Activated effector memory CD4-positive, alpha-beta T cell treated with Interleukin-2 at 50 U/mL for 16 hours (primary cell): ENCODE data around the gene FUBP1.
"Not testable (repeated sequence)": the region's sequence is repeated elsewhere in the genome, so short reads cannot be mapped to it uniquely, and the experiment has no call there.

ENCODE experiments used
- DNase-seq: peaks from one replicate; pipeline ENCODE4 v3.0.0-alpha.2; 2020

Gene FUBP1

DNA sequence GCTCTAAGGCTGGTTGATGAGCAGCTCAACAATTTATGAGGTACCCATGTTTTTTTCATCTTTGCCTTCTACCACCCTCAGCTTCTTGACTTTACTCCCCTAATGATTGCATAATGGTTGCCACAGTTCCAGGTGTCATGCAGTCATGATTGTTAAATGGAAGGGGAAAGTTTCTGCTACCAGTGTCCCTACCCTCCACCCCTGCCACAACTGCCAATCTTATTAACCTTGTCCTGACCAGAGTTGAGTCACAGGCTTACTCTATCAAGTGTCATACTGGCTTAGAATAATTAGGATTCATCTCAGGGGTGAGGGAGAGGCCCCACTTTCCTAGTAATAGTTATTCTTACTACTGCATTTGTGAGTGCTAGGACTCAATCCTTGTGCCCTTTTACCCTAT lies 7.9 kb upstream of the FUBP1 start:
- no peak for DNase-seq

DNA sequence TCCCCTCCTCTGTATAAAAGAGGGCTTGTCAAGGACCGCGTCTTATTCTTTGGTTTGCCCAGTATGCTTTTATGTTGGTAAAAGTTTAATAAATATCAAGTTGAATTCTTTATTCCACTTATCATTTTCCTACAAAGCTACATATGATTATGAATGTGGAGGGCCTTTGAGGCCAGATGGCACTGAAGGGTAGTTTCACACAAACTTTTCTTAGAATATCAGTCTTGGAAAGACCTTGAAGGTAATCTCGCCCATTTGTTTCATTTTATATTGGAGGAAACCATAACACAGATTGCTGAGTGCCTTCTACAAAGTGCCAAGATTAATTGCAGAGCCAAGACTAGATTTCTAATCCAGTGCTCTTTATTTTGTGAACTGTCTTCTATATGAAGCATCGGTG lies 5.8 kb upstream of the FUBP1 start:
- DNase-seq = no peak

DNA sequence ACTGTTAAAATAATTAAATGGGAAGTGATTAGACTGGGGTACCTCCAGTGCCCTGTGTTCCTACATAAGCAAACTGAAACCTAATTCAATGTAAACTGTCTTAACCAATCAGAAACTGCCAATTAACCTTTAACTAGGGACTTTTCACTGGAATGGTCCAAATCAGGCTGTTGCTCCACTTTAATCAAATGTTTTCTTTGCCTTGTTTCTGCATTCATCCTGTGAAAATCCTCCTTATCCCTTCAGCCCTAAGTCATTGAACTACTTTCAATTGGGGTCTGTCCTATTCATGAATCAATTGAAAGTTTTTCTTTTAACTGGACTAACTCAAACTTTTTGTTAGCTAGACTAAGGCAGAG lies 5.1 kb upstream of the FUBP1 start:
- DNase-seq = no peak

DNA sequence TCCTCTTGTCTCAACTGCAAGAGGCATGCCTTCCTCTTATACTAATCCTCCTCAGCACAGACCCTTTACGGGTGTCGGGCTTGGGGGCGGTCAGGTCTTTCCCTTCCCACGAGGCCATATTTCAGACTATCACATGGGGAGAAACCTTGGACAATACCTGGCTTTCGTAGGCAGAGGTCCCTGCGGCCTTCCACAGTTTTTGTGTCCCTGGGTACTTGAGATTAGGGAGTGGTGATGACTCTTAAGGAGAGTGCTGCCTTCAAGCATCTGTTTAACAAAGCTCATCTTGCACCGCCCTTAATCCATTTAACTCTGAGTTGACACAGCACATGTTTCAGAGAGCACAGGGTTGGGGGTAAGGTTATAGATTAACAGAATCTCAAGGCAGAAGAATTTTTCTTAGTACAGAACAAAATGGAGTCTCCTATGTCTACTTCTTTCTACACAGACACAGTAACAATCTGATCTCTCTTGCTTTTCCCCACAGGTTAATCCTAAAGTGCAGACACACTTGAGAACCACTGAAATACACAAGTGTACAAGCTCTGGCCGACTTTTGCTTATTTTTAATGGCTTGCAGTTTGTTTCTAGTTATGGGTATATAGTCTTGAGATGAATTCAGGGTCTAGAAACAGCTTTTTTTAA lies 4.6 kb upstream of the FUBP1 start:
- not testable (repeated sequence) for DNase-seq

DNA sequence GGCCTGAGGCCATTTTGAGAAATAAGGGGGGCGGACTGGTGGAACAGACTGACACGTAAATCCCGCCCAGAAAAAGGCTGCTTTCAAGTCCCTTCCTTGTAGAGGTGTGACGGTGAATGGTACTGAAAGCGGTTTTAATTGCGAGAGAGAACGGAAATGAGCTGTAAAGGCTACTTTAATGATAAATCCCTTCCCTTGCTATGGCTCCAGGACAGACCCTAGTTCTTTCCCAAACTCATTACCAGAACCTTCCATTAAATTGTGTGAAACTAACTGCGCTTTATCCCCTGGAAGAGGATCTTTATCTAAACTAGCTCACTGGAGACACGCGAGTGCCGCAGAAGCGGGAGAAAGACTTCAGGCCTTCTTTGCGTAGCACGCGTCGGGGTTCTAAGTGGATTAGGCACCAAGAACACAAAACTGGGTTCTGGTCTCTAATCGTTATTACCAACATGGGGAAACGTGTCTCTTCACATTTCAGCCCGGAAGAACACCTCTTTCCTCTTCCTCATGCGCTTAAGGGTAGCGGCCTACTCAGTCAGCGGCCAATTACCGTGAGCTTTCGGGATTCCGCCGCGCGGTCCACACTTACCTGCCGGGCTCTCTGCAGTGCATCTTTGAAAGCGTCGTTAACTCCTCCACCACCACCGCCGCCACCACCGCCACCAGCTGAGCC lies 441 bp downstream of the FUBP1 start:
- DNase-seq = peak; percentile 50

DNA sequence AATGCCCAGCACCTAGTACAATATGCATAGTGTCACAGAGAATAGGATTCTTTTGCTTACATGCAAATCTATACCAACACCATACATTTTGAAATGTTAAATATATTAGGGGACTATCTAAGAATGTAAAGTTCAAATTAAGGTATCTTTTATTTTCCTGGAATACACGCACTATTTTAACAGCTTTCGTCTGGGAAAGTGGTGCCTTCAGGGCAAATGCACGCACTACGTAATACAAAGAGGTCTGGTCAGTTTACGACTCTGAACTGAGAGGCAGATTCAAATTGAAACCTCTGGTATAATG lies 931 bp downstream of the FUBP1 start:
- DNase-seq = no peak

DNA sequence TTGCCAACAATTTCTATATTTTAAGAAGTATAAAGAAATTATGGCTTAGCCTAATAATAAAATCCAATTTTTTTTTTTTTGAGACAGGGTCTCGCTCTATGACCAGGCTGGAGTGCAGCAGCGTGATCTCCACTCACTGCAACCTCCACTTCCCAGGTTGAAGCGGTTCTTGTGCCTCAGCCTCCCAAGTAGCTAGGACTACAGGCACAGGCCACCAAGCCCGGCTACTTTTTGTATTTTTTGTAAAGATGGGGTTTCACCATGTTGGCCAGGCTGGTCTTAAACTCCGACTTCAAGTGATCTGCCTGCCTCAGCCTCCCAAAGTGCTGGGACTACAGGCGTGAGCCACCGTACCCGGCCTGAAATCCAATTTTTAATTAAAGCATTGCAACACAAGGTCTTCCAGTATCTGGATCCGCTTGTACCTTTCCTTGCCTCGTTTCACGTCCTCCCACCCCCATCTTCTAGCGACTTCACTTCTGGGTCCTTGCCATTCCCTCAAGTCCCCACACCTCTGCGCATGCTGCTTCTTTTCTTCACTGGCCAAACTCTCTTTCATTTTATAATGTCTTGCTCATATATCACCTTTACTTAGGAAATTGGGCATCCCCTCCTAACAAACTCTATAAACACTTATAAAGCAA lies 2.3 kb downstream of the FUBP1 start:
- no peak for DNase-seq

DNA sequence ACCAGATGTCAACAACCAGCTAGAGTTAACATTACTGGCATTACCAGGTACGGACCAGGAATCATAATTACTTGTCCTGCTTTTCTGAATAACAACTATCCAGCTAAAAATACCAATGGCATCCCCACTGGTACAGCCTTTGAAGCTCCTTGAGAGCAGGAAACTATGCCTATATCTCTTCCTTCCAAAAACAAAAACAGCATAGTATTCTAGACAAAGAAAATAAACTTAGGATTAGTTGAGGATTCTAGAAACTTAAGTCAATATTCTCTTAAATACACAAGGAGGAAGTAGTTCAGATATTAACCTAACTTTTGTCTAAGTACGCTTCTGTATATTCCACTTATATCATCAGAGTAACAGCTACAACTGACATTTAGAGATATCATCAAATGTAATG lies 3.0 kb downstream of the FUBP1 start:
- no peak for DNase-seq

DNA sequence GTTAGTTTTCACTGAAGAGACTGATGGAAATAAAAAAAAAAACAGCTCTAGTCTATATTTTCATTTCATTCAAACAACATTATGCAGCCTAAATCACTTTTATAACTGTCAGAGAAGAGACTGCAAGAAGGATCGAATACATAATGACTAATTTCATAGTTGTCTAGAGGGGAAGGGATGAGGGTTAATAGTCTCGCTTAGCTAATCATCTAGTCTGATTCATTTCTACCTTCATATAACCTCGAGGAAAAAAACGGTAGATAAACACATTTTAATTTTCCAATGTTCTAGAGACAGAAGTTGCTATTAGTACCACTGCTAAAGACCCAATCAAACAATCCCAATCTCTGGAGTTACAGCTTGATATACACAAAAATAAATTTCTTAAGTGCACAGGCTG lies 3.5 kb downstream of the FUBP1 start:
- DNase-seq = no peak

DNA sequence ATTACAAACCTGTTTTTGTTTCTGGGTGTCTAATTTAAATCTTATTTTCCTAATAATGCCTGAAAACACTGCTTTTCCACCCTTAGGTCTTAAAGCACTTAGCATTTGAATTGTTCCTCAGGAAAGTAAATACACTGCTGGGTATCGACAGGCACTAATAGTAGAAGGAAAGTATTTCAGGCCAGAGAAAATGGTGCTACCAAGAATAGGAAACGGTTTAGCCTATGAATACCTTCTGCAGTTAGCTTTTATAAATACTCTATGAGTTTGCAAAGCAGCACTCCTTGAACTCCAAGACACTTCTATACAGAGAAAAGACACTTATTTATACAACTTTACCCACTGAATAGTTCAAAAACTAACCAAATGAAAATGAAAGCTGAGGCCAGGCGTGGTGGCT lies 6.8 kb downstream of the FUBP1 start:
- DNase-seq = no peak

DNA sequence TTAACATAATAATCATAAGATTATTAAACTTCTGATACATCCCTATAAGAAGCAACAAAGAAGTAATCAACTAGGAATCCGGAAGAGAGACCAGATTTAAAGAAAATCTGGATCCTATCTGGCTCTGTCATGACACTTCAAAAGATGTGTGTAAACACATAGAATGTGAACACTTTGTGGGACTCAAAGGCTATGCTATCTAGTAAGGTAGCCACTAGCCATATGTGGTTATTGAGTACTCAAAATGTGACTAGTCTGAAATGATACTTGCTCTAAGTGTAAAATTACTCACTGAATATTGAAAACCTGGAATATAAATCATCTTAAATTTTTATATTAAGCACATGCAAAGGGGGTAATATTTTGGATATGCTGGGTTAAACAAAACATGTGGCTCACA lies 8.7 kb downstream of the FUBP1 start:
- DNase-seq = no peak

DNA sequence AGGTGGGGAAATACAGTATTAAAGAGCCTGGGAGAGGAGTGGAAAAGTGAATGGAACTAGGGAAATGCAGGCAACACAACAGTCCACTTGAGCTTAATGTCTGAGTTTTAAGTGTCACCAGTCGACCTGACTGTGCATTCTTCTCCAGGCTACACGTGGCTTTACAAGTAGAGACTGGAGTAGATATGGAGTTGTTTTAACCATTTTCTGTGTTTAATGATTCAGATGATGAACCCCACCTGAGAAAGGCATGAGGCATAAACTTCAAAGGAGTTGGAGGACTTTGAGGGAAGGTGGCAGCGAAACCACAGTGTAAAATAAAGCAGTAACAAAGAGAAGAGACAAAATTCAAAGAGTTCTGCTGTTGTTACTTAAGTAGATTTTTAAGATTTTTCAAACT lies 12.6 kb downstream of the FUBP1 start:
- DNase-seq = no peak

DNA sequence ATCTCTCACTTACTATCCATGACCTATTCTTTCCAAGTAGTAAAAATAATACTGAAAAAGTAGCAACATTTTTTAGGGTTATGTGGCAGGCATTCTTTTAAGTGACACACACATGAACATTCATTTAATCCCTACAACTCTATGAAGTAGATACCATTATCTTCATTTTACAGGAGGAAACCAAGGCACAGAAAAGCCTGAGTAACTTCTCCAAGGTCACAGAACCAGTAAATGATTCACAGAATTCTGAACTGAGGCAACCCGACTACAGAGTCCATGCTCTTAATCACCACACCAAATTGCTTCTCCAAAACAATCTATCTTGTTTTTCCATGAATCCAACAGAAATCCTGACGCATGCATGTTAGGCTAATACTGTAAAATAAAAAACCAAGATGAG lies 17.5 kb downstream of the FUBP1 start:
- DNase-seq = no peak

DNA sequence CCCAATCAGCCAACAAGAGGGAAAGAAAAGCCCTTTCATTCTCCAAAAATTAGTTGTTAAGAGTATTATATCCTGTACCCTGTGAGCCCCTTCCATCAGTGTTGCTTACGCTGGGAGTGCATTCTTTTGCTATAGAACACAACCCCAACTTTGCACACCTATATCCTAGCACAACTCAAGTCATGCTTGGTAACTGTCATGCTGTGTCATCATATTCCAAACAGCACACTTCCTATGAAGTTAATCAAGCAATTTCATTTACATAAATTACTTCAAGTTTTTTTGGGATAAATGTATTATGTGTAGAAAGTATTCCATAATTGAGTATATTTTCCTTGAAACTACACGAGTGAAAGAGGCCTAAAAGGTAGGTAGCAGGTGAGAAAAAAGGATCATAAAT lies 20.0 kb downstream of the FUBP1 start:
- no peak for DNase-seq

DNA sequence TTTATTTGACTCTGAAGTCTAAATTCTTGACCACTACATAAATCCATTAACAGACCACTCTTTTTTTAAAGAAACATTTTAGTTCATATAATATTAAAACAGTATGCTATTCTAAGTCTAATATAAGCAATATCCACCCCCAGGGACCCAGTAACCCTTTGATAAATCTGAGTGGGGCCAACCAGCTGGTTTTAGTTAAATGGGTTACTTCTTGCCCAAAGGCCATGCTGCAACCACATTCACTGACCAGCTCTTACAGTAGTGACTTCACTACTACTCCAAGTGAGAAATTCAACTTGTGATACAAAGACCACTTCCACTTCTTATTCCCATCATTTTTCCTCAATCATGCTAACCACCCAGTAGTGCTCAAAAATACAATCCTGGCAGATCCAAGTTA lies 20.5 kb downstream of the FUBP1 start:
- no peak for DNase-seq

DNA sequence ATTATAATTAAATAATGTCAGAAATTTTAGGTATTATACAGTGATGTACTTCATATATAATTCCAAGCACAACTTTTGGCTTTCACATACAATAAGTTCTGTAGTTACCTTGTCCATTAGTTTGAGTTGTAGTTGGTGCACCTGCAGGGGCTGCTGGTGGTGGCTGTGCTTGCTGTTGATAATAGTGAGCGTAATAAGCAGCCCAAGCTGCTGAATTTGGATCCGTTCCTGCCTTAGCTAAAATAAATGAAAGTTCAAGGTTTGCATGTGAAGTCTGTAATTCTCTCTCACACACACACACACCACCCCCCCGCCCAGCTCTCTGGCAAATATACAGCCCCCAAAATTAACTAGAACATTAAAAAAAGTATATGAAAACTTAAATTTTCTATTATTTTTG lies 22.4 kb downstream of the FUBP1 start:
- no peak for DNase-seq

DNA sequence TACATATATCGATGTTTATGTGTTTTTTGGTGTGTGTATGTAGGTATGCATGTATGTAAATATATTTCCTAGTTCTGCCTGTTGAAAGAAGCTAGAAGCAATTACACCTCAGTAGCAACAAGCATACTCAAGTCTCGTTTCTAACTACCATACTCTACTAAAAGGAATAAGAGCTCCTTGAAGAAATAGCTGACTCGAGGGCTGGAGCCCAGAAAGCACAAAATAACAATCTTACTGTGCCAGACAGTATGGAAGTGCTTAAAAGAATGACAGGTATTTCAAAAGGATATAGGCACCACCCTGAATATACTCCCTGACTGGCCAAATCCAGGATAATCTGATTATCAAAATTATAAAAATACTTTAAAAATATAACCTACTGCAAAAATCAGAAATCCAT lies 23.2 kb downstream of the FUBP1 start:
- DNase-seq = no peak

DNA sequence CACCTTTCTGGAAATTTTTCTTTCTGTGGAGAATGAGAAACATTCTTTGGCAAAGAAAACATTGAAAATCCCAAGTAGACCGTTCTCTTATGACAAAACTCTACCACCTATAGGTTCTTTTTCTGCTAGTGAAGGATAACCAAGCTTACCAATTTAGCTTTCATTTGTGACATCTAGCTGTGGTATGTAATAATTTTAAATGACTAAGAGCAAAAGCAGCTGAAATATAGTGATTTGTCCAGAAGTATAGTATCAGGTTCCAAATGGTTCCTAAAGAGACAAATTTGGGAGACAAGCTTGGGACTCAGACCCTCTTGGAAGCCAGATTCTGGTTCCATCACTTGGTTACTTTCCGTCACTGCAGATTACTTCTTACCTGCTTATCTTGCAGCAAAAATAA lies 24.4 kb downstream of the FUBP1 start:
- DNase-seq = no peak

DNA sequence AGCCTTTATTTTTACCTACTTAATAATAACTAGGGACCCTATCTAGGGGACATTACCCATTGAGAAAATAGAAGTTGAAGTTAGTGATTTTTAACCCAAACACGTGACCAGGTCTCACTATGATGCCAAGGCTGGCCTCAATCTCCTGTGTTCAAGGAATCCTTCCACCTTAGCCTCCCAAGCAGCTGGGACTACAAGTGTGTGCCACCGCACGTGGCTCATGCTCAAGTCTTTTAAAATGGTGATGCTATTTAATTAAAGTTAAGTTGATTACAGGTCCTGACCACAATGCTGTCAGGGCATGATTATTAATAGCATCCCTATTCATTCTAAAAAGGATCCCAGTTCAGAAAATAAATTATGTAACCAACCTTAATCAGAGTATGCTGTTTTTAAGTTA lies 25.0 kb downstream of the FUBP1 start:
- no peak for DNase-seq

DNA sequence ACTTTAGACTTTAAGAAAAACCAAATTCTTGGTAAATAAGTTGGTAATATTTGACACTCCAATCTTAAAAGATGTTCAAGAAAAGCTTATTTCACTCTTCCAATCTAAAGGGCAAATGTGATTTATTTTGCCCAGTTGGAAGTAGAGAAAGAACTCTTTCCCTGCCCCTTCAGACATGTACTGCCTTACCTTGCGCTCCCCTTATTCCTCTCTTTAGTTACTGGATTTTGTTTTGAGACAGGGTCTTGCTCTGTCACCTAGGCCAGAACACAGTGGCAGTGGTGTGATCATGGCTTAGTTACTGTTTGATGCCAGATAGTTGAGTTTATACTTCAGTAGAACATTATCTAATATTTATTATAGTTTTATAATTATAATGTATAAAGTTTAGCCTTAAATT lies 27.5 kb downstream of the FUBP1 start:
- DNase-seq = no peak

DNA sequence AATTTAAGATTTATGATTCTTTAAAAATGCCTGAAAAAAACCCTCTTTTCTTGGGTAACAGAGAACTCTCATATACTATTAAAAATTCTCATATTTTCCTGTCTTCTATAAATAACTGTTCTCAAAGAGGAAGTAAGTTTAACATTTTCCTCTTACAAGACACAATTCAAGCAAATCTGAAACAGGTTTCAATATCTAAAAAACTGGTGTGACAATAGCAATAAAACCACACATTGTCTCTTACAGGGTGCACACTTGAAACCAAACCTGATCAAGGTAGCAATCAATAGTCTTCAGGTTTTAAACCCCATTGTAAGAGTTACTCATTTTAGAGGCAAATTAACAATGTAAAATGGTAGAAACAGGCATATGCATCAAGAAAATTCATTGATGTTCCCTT lies 28.0 kb downstream of the FUBP1 start:
- no peak for DNase-seq

DNA sequence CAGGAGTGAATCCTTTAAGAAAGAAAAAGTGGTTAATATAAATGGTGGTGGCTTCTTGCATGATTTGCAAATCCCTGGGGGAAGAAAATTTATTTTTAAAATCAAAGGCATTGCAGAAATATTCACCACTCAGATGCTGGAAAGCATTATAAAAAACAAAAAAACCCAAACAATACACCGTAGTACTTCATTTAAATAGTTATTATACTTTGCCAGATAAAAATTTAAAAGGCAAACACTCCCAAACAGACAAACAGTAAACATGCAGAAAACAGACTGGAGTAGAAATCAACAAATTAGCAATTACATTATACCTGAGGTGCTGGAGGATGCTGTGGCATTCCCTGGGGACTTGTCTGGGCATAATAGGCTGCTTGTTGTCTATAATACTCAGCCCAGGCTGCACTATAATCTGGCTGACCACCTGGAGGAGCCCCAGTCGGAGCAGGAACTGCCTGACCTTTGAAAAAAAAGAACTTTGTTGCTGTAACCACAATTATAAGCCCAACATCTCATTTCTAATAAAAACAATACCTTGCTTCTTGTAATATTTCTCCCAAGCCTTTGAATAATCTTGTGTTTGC lies 29.9 kb downstream of the FUBP1 start:
- no peak for DNase-seq

DNA sequence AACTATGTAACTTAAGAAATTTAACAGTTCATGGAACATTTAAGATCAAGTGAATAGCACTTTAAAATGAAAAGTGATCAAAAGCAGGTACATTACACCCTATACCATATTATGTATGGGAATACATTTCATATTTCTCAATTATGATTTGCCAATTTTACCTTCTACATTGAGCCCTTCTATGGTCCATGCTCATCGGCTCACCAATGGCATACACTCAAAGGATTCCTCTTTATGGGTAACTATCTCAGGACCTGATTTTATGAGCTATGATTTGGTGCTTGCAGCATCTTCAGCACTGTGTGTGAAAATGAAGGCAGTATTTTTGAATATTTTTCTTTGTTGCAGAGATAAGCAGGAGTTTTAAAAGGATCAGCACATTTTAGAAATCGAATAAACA lies 33.5 kb downstream of the FUBP1 start:
- DNase-seq = no peak

DNA sequence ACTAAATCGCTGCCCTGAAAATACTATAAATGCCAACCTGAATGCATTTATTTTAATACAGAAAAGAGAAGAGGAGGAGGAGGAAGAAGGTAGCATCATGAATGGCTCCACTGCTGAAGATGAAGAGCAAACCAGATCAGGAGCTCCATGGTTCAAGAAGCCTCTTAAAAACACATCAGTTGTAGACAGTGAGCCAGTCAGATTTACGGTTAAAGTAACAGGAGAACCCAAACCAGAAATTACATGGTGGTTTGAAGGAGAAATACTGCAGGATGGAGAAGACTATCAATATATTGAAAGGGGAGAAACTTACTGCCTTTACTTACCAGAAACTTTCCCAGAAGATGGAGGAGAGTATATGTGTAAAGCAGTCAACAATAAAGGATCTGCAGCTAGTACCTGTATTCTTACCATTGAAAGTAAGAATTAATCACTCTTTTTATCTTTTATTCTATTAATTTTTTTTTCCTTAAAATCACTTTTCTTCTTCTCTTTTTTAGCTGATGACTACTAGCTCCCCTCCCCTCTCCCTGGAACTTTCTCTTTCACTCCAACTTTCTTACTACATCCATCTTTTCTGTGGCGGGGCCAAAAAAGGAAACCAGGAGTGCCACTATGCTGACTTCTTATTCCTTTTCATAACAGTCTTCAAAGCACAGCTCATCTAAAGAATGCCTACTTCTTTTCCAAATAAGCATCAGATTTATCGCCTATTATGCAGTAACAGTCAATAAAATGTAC lies 36.3 kb downstream of the FUBP1 start:
- no peak for DNase-seq
